Hepatocyte (in vitro differentiated cells): ENCODE data around the gene CUL7.

ENCODE experiments used
- EZH2 ChIP-seq: fragments of 200-600 bp; sonication (generic); IDR thresholded peaks from 2 replicates; pipeline ENCODE4 v1.6.1; 2016; ENCODE audit warnings: antibody characterized with exemption, mild to moderate bottlenecking, borderline replicate concordance
- TF ChIP-seq, protein P1 (sequence below): fragments of 200-600 bp; sonication (generic); IDR thresholded peaks from 2 replicates; pipeline ENCODE4 v1.5.1; 2016; ENCODE audit warnings: antibody characterized with exemption, mild to moderate bottlenecking; ENCODE audit not compliant: poor library complexity

DNA sequence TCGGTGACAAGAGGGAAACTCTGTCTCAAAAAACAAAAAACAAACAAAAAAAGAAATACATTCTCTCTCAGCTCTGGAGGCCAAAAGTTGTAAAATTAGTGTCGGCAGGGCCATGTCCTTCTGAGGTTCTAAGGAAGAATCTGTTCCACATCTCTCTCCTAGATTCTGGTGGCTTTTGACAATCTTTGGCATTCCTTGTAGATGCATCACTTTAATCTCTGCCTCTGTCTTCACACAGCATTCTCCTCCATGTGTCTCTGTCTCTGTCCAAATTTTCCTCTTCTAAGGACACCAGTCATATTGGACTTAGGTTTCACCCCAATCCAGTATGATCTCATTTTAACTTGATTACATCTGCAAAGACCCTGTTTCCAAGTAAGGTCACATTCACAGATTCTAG is 60.2 kb downstream of the CUL7 start:
- TF ChIP-seq, protein P1, sequence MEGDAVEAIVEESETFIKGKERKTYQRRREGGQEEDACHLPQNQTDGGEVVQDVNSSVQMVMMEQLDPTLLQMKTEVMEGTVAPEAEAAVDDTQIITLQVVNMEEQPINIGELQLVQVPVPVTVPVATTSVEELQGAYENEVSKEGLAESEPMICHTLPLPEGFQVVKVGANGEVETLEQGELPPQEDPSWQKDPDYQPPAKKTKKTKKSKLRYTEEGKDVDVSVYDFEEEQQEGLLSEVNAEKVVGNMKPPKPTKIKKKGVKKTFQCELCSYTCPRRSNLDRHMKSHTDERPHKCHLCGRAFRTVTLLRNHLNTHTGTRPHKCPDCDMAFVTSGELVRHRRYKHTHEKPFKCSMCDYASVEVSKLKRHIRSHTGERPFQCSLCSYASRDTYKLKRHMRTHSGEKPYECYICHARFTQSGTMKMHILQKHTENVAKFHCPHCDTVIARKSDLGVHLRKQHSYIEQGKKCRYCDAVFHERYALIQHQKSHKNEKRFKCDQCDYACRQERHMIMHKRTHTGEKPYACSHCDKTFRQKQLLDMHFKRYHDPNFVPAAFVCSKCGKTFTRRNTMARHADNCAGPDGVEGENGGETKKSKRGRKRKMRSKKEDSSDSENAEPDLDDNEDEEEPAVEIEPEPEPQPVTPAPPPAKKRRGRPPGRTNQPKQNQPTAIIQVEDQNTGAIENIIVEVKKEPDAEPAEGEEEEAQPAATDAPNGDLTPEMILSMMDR: no peak
- no peak for TF ChIP-seq EZH2
